ENCODE data around the gene AGPAT4. TPM values are rescaled to one million over a fixed set of nuclear protein-coding genes. Genes with fewer than 3 reads are reported as not detected.
A peak's percentile ranks its signal among the peaks of the same experiment; 100 is the strongest.

Gene AGPAT4
- total RNA-seq, 1 donor from 2014 or later = 9.6 TPM

GRCh38 chr6:161226009-161226964 lies 47.6 kb downstream of the AGPAT4 start:
- peak; percentile 40 for ATAC-seq

GRCh38 chr6:161225681-161226008 lies 48.2 kb downstream of the AGPAT4 start:
- no peak for ATAC-seq

GRCh38 chr6:161224951-161225680 lies 48.7 kb downstream of the AGPAT4 start:
- peak; percentile 83 for ATAC-seq

GRCh38 chr6:161223646-161224045 lies 50.2 kb downstream of the AGPAT4 start:
- peak; percentile 24 for ATAC-seq

- no peak for ATAC-seq
These were observed 51.1 kb downstream of the AGPAT4 start for GRCh38 chr6:161222706-161223234.

- ATAC-seq = no peak
These were observed 53.5 kb downstream of the AGPAT4 start for GRCh38 chr6:161220346-161220745.

- no peak for ATAC-seq
These were observed 54.2 kb downstream of the AGPAT4 start for GRCh38 chr6:161219680-161220079.

GRCh38 chr6:161218222-161218621 lies 55.6 kb downstream of the AGPAT4 start:
- no peak for ATAC-seq

- ATAC-seq = no peak
These were observed 56.2 kb downstream of the AGPAT4 start for GRCh38 chr6:161217628-161218027.

GRCh38 chr6:161216616-161217205 lies 57.1 kb downstream of the AGPAT4 start:
- ATAC-seq = no peak

- ATAC-seq = no peak
These were observed 57.8 kb downstream of the AGPAT4 start for GRCh38 chr6:161215876-161216615.

GRCh38 chr6:161215193-161215592 lies 58.7 kb downstream of the AGPAT4 start:
- ATAC-seq = peak; percentile 96

- ATAC-seq = peak; percentile 20
These were observed 59.1 kb downstream of the AGPAT4 start for GRCh38 chr6:161214722-161215121.

- no peak for ATAC-seq
These were observed 61.0 kb downstream of the AGPAT4 start for GRCh38 chr6:161212902-161213301.

GRCh38 chr6:161211380-161212035 lies 62.4 kb downstream of the AGPAT4 start:
- ATAC-seq = no peak

- ATAC-seq = no peak
These were observed 63.0 kb downstream of the AGPAT4 start for GRCh38 chr6:161210857-161211256.

- no peak for ATAC-seq
These were observed 66.7 kb downstream of the AGPAT4 start for GRCh38 chr6:161207200-161207599.

- no peak for ATAC-seq
These were observed 68.8 kb downstream of the AGPAT4 start for GRCh38 chr6:161204866-161205557.

- ATAC-seq = no peak
These were observed 73.1 kb downstream of the AGPAT4 start for GRCh38 chr6:161200610-161201370.

GRCh38 chr6:161199850-161200249 lies 74.0 kb downstream of the AGPAT4 start:
- ATAC-seq = no peak
